HepG2 (cell line): Measurements from ENCODE around the gene DEPDC5. TPM values are rescaled to one million over a fixed set of nuclear protein-coding genes. Genes with fewer than 3 reads are reported as not detected.
"Not testable (repeated sequence)": the region's sequence is repeated elsewhere in the genome, so short reads cannot be mapped to it uniquely, and the experiment has no call there.

ENCODE experiments used
- BCL3 ChIP-seq: sonication (generic); formaldehyde crosslinking; IDR thresholded peaks from 2 replicates; pipeline ENCODE4 v1.5.1; 2020; ENCODE audit warnings: mild to moderate bottlenecking, missing genetic modification reagents, moderate library complexity
- BCL6 ChIP-seq: IDR thresholded peaks from 2 replicates; pipeline ENCODE4 v1.6.1; 2016; ENCODE audit warnings: missing genetic modification reagents, missing compliant biosample characterization
- FOXA3 ChIP-seq: IDR thresholded peaks from 2 replicates; pipeline ENCODE4 v1.6.1; 2016; ENCODE audit warnings: missing genetic modification reagents, missing compliant biosample characterization
- FOXK1 ChIP-seq: sonication (generic); formaldehyde crosslinking; IDR thresholded peaks from 2 replicates; pipeline ENCODE4 v1.4.0; 2020; ENCODE audit warnings: low read depth, missing genetic modification reagents, borderline replicate concordance
- GABPA ChIP-seq, 2 experiments: IDR thresholded peaks; 2 replicates each; pipeline ENCODE4 v1.6.1; 2011 to 2016; ENCODE audit warnings: low read depth in 2 of 2, low read length in 1 of 2, missing biosample characterization in 1 of 2, missing genetic modification characterization in 1 of 2
- SOX13 ChIP-seq, 3 experiments: fragments of 450-650 bp in 1 of 3; sonication (generic) in 1 of 3; formaldehyde crosslinking in 1 of 3; IDR thresholded peaks in 2 of 3; conservative IDR thresholded peaks in 1 of 3; 2 replicates each; pipeline versions ENCODE4 v1.5.0 to v1.6.1; 2016 to 2020; ENCODE audit warnings: antibody characterized with exemption in 1 of 3, mild to moderate bottlenecking in 1 of 3, missing compliant biosample characterization in 1 of 3, missing genetic modification reagents in 1 of 3, moderate library complexity in 1 of 3
- TCF7 ChIP-seq: sonication (generic); IDR thresholded peaks from 2 replicates; pipeline ENCODE4 v1.6.1; 2016; ENCODE audit warnings: antibody characterized with exemption, low read depth
- TFAP4 ChIP-seq: sonication (generic); IDR thresholded peaks from 2 replicates; pipeline ENCODE4 v1.6.1; 2016; ENCODE audit warnings: low read depth, borderline replicate concordance
- THAP11 ChIP-seq: IDR thresholded peaks from 2 replicates; pipeline ENCODE4 v1.6.1; 2016; ENCODE audit warnings: missing biosample characterization, missing genetic modification reagents
- ZEB1 ChIP-seq: IDR thresholded peaks from 2 replicates; pipeline ENCODE4 v1.6.1; 2012; ENCODE audit warnings: mild to moderate bottlenecking, low read depth, inconsistent platforms; ENCODE audit not compliant: insufficient replicate concordance
- ZMYM3 ChIP-seq: sonication (generic); formaldehyde crosslinking; IDR thresholded peaks from 2 replicates; pipeline ENCODE4 v1.5.1; 2020; ENCODE audit warnings: mild to moderate bottlenecking, missing genetic modification reagents
- ZNF609 ChIP-seq: sonication (generic); formaldehyde crosslinking; IDR thresholded peaks from 2 replicates; pipeline ENCODE4 v1.4.0; 2020; ENCODE audit warnings: mild to moderate bottlenecking, missing genetic modification reagents, borderline replicate concordance
- polyA plus RNA-seq, 8 experiments: library from polyadenylated mRNA; depleted of rRNA in 3 of 8; stranded (reverse) in 7 of 8; unstranded in 1 of 8; fragments of >200 nt; fragmentation: Illumina TruSeq in 4 of 8; extraction: Trizol in 4 of 8; gene quantifications; 2 replicates each; pipeline versions ENCODE4 v1.2.1 to v1.2.3, GENCODE V29; 2011 to 2016; ENCODE audit warnings: low read depth in 4 of 8, missing spikeins in 1 of 8, mixed read lengths in 1 of 8; ENCODE audit not compliant: insufficient read depth in 1 of 8
- total RNA-seq, 5 experiments: library from RNA; depleted of rRNA; stranded (reverse); fragments of >200 nt; fragmentation: Illumina TruSeq; extraction: Trizol; gene quantifications; 2 replicates each; pipeline ENCODE4 v1.2.3, GENCODE V29; 2016; ENCODE audit warnings: low read depth in 1 of 5
- TF ChIP-seq, protein P1 (sequence below): sonication (generic); formaldehyde crosslinking; IDR thresholded peaks from 2 replicates; pipeline ENCODE4 v1.8.0; 2022; ENCODE audit warnings: mild to moderate bottlenecking, missing genetic modification reagents; ENCODE audit not compliant: insufficient replicate concordance
- TF ChIP-seq, protein P2 (sequence below): sonication (generic); formaldehyde crosslinking; conservative IDR thresholded peaks from 2 replicates; pipeline ENCODE4 v1.8.0; 2022; ENCODE audit warnings: mild to moderate bottlenecking, moderate library complexity, missing genetic modification reagents
- TF ChIP-seq, protein P3 (sequence below): sonication (generic); formaldehyde crosslinking; IDR thresholded peaks from 2 replicates; pipeline ENCODE4 v1.4.0; 2020; ENCODE audit warnings: missing genetic modification reagents

Gene DEPDC5
- total and polyA plus RNA-seq, 2 of the 13 experiments (the other 11 are each of a cell fraction or from before 2014, with no cell fraction given), result 9.8 to 12.4 TPM

- TF ChIP-seq, protein P1, sequence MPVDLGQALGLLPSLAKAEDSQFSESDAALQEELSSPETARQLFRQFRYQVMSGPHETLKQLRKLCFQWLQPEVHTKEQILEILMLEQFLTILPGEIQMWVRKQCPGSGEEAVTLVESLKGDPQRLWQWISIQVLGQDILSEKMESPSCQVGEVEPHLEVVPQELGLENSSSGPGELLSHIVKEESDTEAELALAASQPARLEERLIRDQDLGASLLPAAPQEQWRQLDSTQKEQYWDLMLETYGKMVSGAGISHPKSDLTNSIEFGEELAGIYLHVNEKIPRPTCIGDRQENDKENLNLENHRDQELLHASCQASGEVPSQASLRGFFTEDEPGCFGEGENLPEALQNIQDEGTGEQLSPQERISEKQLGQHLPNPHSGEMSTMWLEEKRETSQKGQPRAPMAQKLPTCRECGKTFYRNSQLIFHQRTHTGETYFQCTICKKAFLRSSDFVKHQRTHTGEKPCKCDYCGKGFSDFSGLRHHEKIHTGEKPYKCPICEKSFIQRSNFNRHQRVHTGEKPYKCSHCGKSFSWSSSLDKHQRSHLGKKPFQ (CRISPR knock-in tag), result peak; percentile 55
- TF ChIP-seq ZEB1, result peak; percentile 84
- peak; percentile 45; the same call in 1 of the 2 replicates for TF ChIP-seq FOXK1 (CRISPR knock-in tag)
- TF ChIP-seq, protein P2, sequence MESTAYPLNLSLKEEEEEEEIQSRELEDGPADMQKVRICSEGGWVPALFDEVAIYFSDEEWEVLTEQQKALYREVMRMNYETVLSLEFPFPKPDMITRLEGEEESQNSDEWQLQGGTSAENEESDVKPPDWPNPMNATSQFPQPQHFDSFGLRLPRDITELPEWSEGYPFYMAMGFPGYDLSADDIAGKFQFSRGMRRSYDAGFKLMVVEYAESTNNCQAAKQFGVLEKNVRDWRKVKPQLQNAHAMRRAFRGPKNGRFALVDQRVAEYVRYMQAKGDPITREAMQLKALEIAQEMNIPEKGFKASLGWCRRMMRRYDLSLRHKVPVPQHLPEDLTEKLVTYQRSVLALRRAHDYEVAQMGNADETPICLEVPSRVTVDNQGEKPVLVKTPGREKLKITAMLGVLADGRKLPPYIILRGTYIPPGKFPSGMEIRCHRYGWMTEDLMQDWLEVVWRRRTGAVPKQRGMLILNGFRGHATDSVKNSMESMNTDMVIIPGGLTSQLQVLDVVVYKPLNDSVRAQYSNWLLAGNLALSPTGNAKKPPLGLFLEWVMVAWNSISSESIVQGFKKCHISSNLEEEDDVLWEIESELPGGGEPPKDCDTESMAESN, result peak; percentile 77; the same call in 1 of the 2 replicates
- peak; percentile 63 for TF ChIP-seq THAP11 (CRISPR knock-in tag)
- TF ChIP-seq, protein P3, sequence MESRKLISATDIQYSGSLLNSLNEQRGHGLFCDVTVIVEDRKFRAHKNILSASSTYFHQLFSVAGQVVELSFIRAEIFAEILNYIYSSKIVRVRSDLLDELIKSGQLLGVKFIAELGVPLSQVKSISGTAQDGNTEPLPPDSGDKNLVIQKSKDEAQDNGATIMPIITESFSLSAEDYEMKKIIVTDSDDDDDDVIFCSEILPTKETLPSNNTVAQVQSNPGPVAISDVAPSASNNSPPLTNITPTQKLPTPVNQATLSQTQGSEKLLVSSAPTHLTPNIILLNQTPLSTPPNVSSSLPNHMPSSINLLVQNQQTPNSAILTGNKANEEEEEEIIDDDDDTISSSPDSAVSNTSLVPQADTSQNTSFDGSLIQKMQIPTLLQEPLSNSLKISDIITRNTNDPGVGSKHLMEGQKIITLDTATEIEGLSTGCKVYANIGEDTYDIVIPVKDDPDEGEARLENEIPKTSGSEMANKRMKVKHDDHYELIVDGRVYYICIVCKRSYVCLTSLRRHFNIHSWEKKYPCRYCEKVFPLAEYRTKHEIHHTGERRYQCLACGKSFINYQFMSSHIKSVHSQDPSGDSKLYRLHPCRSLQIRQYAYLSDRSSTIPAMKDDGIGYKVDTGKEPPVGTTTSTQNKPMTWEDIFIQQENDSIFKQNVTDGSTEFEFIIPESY (CRISPR knock-in tag), result peak; percentile 24; the same call in 1 of the 2 replicates
- peak; percentile 38 for TF ChIP-seq TCF7
- TF ChIP-seq SOX13 (IDR thresholded peaks at IDR 0.05), result peak; percentile 75
- TF ChIP-seq SOX13 (CRISPR knock-in tag; conservative IDR thresholded peaks at IDR 0.05 in 1 of 2, IDR thresholded peaks at IDR 0.05 in 1 of 2), result peak in 1 of 2 experiments; percentile 86; a peak in 2 of 4 replicates
- TF ChIP-seq GABPA (IDR thresholded peaks at IDR 0.05; ENCODE audit: low read depth, low read length), result not testable (repeated sequence)
- peak; percentile 57; the same call in 1 of the 2 replicates for TF ChIP-seq GABPA (CRISPR knock-in tag; IDR thresholded peaks at IDR 0.05; ENCODE audit: low read depth)
- TF ChIP-seq FOXA3 (CRISPR knock-in tag), result peak; percentile 78
- TF ChIP-seq TFAP4, result peak; percentile 93
- TF ChIP-seq BCL3, result 0 out of 2 replicates have a peak, but pooled peaks have one; percentile 33
- TF ChIP-seq ZMYM3 (CRISPR knock-in tag), result peak; percentile 63; the same call in 1 of the 2 replicates
- TF ChIP-seq ZNF609 (CRISPR knock-in tag), result peak; percentile 86; the same call in 1 of the 2 replicates
- TF ChIP-seq BCL6 (CRISPR knock-in tag), result peak; percentile 73; the same call in 1 of the 2 replicates
These were observed 61.6 kb downstream of the DEPDC5 start (continued) for GRCh38 chr22:31815383-31815814.
